ENCODE data around the gene SKIDA1. TPM values are rescaled to one million over a fixed set of nuclear protein-coding genes. Genes with fewer than 3 reads are reported as not detected.

The SKIDA1 gene
- total RNA-seq, 1 experiment from 2014 or later, result 9.4 TPM

DNA sequence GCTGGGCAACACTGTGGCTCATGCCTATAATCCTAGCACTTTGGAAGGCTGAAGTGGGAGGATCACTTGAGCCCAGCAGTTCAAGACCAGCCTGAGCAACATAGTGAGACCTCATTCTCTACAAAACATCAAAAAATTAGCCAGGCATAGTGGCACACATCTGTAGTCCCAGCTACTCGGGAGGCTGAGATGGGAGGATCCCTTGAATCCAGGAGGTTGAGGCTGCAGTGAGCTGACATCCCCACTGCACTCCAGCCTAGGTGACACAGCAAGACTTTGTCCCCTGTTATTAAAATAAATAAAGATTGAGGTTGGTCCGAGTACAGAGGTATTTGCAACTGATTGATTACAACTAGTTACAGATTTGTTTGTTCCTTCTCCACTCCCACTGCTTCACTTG is 44.1 kb downstream of the SKIDA1 start:
- CTCF ChIA-PET, result no interaction called here
- no peak overlapping the region for H3K27ac Mint-ChIP-seq

DNA sequence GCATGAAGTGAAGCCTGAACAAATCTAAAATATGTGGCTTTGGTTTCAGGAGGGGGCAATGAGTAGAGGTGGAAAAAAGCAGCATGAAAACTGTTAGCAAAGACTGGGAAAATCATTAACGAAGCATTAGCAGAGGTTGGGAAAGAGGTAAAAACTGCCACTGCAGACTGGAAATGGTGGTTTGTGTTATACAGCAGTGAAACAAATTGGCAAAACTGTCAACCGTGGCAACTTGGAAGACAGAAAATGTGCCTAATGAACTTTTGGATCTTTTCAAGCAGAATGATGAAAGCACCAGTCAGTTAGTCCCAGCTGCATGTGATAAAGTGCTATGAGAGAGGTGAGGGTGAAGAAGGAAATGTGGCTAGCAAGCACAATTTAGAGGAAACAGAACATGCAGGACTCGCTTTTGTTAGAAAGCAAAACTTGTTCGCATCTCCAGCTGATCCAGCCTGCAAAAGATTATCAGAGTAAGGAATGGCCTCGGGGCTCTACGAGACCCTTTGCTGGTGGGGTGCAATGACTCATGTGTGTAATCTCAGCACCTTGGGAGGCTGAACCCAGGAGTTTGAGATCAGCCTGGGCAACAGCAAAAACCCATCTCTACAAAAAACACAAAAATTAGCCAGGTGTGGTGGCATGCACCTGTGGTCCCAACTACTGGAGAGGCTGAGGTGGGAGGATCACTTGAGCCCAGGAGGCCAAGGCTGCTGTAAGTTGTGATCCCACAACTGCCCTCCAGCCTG is 45.7 kb downstream of the SKIDA1 start:
- ChIA-PET CTCF (no interaction called here), POLR2A (no interaction called here)
- Mint-ChIP-seq H3K4me3 (no peak overlapping the region), H3K4me1 (peaks cover 5% of the 10 kb centered on the region), H3K27ac (peak overlapping the region; percentile 8; the same call in 1 of the 2 replicates), H3K36me3 (peaks cover 20% of the 10 kb centered on the region), H3K9me3 (peaks cover 11% of the 10 kb centered on the region), H3K27me3 (ENCODE audit: low read depth) (peaks cover 5% of the 10 kb centered on the region)
- no peak for ATAC-seq
- DNase-seq (ENCODE audit: low spot score), result no peak
- TF ChIP-seq, protein P1, sequence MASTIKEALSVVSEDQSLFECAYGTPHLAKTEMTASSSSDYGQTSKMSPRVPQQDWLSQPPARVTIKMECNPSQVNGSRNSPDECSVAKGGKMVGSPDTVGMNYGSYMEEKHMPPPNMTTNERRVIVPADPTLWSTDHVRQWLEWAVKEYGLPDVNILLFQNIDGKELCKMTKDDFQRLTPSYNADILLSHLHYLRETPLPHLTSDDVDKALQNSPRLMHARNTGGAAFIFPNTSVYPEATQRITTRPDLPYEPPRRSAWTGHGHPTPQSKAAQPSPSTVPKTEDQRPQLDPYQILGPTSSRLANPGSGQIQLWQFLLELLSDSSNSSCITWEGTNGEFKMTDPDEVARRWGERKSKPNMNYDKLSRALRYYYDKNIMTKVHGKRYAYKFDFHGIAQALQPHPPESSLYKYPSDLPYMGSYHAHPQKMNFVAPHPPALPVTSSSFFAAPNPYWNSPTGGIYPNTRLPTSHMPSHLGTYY (CRISPR knock-in tag; IDR thresholded peaks at IDR 0.05), result no peak
- TF ChIP-seq SMAD3 (CRISPR knock-in tag; IDR thresholded peaks at IDR 0.05; ENCODE audit: borderline replicate concordance) (no peak), RELA (CRISPR knock-in tag; IDR thresholded peaks at IDR 0.05; ENCODE audit: borderline replicate concordance) (no peak), TCF7 (CRISPR knock-in tag; IDR thresholded peaks at IDR 0.05; ENCODE audit: low read depth) (no peak), ZNF219 (CRISPR knock-in tag; IDR thresholded peaks at IDR 0.05; ENCODE audit: borderline replicate concordance) (no peak)
- TF ChIP-seq, protein P2, sequence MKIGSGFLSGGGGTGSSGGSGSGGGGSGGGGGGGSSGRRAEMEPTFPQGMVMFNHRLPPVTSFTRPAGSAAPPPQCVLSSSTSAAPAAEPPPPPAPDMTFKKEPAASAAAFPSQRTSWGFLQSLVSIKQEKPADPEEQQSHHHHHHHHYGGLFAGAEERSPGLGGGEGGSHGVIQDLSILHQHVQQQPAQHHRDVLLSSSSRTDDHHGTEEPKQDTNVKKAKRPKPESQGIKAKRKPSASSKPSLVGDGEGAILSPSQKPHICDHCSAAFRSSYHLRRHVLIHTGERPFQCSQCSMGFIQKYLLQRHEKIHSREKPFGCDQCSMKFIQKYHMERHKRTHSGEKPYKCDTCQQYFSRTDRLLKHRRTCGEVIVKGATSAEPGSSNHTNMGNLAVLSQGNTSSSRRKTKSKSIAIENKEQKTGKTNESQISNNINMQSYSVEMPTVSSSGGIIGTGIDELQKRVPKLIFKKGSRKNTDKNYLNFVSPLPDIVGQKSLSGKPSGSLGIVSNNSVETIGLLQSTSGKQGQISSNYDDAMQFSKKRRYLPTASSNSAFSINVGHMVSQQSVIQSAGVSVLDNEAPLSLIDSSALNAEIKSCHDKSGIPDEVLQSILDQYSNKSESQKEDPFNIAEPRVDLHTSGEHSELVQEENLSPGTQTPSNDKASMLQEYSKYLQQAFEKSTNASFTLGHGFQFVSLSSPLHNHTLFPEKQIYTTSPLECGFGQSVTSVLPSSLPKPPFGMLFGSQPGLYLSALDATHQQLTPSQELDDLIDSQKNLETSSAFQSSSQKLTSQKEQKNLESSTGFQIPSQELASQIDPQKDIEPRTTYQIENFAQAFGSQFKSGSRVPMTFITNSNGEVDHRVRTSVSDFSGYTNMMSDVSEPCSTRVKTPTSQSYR (CRISPR knock-in tag; IDR thresholded peaks at IDR 0.05), result no peak
- TF ChIP-seq, protein P3, sequence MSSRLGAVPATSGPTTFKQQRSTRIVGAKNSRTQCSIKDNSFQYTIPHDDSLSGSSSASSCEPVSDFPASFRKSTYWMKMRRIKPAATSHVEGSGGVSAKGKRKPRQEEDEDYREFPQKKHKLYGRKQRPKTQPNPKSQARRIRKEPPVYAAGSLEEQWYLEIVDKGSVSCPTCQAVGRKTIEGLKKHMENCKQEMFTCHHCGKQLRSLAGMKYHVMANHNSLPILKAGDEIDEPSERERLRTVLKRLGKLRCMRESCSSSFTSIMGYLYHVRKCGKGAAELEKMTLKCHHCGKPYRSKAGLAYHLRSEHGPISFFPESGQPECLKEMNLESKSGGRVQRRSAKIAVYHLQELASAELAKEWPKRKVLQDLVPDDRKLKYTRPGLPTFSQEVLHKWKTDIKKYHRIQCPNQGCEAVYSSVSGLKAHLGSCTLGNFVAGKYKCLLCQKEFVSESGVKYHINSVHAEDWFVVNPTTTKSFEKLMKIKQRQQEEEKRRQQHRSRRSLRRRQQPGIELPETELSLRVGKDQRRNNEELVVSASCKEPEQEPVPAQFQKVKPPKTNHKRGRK (CRISPR knock-in tag; IDR thresholded peaks at IDR 0.05; ENCODE audit: borderline replicate concordance), result no peak

More for the DNA sequence above, 44.1 kb downstream of the SKIDA1 start:
- Mint-ChIP-seq H3K9me3 (peaks cover 5% of the 10 kb centered on the region), H3K4me3 (no peak overlapping the region), H3K27me3 (ENCODE audit: low read depth) (no peaks in the 10 kb centered on the region), H3K36me3 (peaks cover 9% of the 10 kb centered on the region; the same call in 1 of the 2 replicates), H3K4me1 (peaks cover 5% of the 10 kb centered on the region)
- ATAC-seq (no peak), DNase-seq (ENCODE audit: low spot score) (no peak)
- POLR2A ChIA-PET, result no interaction called here
- TF ChIP-seq, protein P4, sequence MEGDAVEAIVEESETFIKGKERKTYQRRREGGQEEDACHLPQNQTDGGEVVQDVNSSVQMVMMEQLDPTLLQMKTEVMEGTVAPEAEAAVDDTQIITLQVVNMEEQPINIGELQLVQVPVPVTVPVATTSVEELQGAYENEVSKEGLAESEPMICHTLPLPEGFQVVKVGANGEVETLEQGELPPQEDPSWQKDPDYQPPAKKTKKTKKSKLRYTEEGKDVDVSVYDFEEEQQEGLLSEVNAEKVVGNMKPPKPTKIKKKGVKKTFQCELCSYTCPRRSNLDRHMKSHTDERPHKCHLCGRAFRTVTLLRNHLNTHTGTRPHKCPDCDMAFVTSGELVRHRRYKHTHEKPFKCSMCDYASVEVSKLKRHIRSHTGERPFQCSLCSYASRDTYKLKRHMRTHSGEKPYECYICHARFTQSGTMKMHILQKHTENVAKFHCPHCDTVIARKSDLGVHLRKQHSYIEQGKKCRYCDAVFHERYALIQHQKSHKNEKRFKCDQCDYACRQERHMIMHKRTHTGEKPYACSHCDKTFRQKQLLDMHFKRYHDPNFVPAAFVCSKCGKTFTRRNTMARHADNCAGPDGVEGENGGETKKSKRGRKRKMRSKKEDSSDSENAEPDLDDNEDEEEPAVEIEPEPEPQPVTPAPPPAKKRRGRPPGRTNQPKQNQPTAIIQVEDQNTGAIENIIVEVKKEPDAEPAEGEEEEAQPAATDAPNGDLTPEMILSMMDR (IDR thresholded peaks at IDR 0.05), result no peak
- TF ChIP-seq, protein P5, sequence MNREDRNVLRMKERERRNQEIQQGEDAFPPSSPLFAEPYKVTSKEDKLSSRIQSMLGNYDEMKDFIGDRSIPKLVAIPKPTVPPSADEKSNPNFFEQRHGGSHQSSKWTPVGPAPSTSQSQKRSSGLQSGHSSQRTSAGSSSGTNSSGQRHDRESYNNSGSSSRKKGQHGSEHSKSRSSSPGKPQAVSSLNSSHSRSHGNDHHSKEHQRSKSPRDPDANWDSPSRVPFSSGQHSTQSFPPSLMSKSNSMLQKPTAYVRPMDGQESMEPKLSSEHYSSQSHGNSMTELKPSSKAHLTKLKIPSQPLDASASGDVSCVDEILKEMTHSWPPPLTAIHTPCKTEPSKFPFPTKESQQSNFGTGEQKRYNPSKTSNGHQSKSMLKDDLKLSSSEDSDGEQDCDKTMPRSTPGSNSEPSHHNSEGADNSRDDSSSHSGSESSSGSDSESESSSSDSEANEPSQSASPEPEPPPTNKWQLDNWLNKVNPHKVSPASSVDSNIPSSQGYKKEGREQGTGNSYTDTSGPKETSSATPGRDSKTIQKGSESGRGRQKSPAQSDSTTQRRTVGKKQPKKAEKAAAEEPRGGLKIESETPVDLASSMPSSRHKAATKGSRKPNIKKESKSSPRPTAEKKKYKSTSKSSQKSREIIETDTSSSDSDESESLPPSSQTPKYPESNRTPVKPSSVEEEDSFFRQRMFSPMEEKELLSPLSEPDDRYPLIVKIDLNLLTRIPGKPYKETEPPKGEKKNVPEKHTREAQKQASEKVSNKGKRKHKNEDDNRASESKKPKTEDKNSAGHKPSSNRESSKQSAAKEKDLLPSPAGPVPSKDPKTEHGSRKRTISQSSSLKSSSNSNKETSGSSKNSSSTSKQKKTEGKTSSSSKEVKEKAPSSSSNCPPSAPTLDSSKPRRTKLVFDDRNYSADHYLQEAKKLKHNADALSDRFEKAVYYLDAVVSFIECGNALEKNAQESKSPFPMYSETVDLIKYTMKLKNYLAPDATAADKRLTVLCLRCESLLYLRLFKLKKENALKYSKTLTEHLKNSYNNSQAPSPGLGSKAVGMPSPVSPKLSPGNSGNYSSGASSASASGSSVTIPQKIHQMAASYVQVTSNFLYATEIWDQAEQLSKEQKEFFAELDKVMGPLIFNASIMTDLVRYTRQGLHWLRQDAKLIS (CRISPR knock-in tag; IDR thresholded peaks at IDR 0.05; ENCODE audit: borderline replicate concordance), result no peak
- TF ChIP-seq NR3C1 (CRISPR knock-in tag; conservative IDR thresholded peaks at IDR 0.05; ENCODE audit: low read depth), result no peak
- no peak for TF ChIP-seq ZNF219 (CRISPR knock-in tag; IDR thresholded peaks at IDR 0.05; ENCODE audit: borderline replicate concordance)
- TF ChIP-seq IRF2 (CRISPR knock-in tag; IDR thresholded peaks at IDR 0.05; ENCODE audit: borderline replicate concordance, low read depth), result no peak
- no peak for TF ChIP-seq PRRX2 (CRISPR knock-in tag; IDR thresholded peaks at IDR 0.05)
- TF ChIP-seq ZNF263 (CRISPR knock-in tag; IDR thresholded peaks at IDR 0.05; ENCODE audit: low read depth), result no peak
- TF ChIP-seq, protein P6, sequence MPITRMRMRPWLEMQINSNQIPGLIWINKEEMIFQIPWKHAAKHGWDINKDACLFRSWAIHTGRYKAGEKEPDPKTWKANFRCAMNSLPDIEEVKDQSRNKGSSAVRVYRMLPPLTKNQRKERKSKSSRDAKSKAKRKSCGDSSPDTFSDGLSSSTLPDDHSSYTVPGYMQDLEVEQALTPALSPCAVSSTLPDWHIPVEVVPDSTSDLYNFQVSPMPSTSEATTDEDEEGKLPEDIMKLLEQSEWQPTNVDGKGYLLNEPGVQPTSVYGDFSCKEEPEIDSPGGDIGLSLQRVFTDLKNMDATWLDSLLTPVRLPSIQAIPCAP (CRISPR knock-in tag; IDR thresholded peaks at IDR 0.05), result no peak
- no peak for TF ChIP-seq ZNF423 (CRISPR knock-in tag; IDR thresholded peaks at IDR 0.05)
- TF ChIP-seq, protein P7, sequence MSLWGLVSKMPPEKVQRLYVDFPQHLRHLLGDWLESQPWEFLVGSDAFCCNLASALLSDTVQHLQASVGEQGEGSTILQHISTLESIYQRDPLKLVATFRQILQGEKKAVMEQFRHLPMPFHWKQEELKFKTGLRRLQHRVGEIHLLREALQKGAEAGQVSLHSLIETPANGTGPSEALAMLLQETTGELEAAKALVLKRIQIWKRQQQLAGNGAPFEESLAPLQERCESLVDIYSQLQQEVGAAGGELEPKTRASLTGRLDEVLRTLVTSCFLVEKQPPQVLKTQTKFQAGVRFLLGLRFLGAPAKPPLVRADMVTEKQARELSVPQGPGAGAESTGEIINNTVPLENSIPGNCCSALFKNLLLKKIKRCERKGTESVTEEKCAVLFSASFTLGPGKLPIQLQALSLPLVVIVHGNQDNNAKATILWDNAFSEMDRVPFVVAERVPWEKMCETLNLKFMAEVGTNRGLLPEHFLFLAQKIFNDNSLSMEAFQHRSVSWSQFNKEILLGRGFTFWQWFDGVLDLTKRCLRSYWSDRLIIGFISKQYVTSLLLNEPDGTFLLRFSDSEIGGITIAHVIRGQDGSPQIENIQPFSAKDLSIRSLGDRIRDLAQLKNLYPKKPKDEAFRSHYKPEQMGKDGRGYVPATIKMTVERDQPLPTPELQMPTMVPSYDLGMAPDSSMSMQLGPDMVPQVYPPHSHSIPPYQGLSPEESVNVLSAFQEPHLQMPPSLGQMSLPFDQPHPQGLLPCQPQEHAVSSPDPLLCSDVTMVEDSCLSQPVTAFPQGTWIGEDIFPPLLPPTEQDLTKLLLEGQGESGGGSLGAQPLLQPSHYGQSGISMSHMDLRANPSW (CRISPR knock-in tag; conservative IDR thresholded peaks at IDR 0.05; ENCODE audit: low read depth), result no peak
- TF ChIP-seq OVOL2 (CRISPR knock-in tag; IDR thresholded peaks at IDR 0.05; ENCODE audit: borderline replicate concordance), result no peak
